HG02642 (cell line): Measurements from ENCODE around the gene BLOC1S1.

ENCODE experiments used
- ATAC-seq: cut with Tn5 transposase; IDR thresholded peaks from one replicate; pipeline ENCODE4 v1.9.1; 2021; ENCODE audit warnings: mild to moderate bottlenecking; ENCODE audit not compliant: unreplicated experiment, poor library complexity

BLOC1S1 gene

GRCh38 chr12:55715833-55716581, at the start of gene BLOC1S1:
Gene BLOC1S1, plus strand, starts transcription at chr12:55716046. Its CDS starts 6 bp downstream, at chr12:55716052.
- peak; percentile 95 for ATAC-seq

- ATAC-seq: no peak
Observed at GRCh38 chr12:55666508-55666907, 49.3 kb upstream of the BLOC1S1 start.

- ATAC-seq: no peak
Observed at GRCh38 chr12:55670276-55670675, 45.6 kb upstream of the BLOC1S1 start.

GRCh38 chr12:55671746-55672145, 44.1 kb upstream of the BLOC1S1 start:
- ATAC-seq: no peak

GRCh38 chr12:55673638-55674037, 42.2 kb upstream of the BLOC1S1 start:
- ATAC-seq: peak; percentile 97

- ATAC-seq: no peak
Observed at GRCh38 chr12:55675666-55676065, 40.2 kb upstream of the BLOC1S1 start.

GRCh38 chr12:55676707-55677106, 39.1 kb upstream of the BLOC1S1 start:
- ATAC-seq: no peak

- ATAC-seq: no peak
Observed at GRCh38 chr12:55679691-55680090, 36.2 kb upstream of the BLOC1S1 start.

- ATAC-seq: no peak
Observed at GRCh38 chr12:55681142-55682077, 34.4 kb upstream of the BLOC1S1 start.

GRCh38 chr12:55682087-55682796, 33.6 kb upstream of the BLOC1S1 start:
- ATAC-seq: no peak

- no peak for ATAC-seq
Observed at GRCh38 chr12:55683676-55684075, 32.2 kb upstream of the BLOC1S1 start.

- no peak for ATAC-seq
Observed at GRCh38 chr12:55684761-55685370, 31.0 kb upstream of the BLOC1S1 start.

- ATAC-seq: no peak
Observed at GRCh38 chr12:55685671-55686070, 30.2 kb upstream of the BLOC1S1 start.

GRCh38 chr12:55686366-55687010, 29.4 kb upstream of the BLOC1S1 start:
- no peak for ATAC-seq

- no peak for ATAC-seq
Observed at GRCh38 chr12:55687746-55688145, 28.1 kb upstream of the BLOC1S1 start.

GRCh38 chr12:55688716-55689655, 26.9 kb upstream of the BLOC1S1 start:
- no peak for ATAC-seq

- no peak for ATAC-seq
Observed at GRCh38 chr12:55692631-55693322, 23.1 kb upstream of the BLOC1S1 start.
